GM19023 (cell line): ENCODE results near the gene COL20A1.
"Not testable (repeated sequence)": the region's sequence is repeated elsewhere in the genome, so short reads cannot be mapped to it uniquely, and the experiment has no call there.

Experiments used
- ATAC-seq: cut with Tn5 transposase; IDR thresholded peaks from one replicate; pipeline ENCODE4 v1.9.1; 2021; ENCODE audit warnings: mild to moderate bottlenecking, moderate library complexity; ENCODE audit not compliant: unreplicated experiment

The COL20A1 gene

GRCh38 chr20:63330084-63330760, 37.2 kb downstream of the COL20A1 start:
- ATAC-seq = no peak

- ATAC-seq = no peak
Measured at GRCh38 chr20:63330940-63331339, 38.0 kb downstream of the COL20A1 start.

- ATAC-seq = no peak
Measured at GRCh38 chr20:63331741-63332400, 38.9 kb downstream of the COL20A1 start.

DNA sequence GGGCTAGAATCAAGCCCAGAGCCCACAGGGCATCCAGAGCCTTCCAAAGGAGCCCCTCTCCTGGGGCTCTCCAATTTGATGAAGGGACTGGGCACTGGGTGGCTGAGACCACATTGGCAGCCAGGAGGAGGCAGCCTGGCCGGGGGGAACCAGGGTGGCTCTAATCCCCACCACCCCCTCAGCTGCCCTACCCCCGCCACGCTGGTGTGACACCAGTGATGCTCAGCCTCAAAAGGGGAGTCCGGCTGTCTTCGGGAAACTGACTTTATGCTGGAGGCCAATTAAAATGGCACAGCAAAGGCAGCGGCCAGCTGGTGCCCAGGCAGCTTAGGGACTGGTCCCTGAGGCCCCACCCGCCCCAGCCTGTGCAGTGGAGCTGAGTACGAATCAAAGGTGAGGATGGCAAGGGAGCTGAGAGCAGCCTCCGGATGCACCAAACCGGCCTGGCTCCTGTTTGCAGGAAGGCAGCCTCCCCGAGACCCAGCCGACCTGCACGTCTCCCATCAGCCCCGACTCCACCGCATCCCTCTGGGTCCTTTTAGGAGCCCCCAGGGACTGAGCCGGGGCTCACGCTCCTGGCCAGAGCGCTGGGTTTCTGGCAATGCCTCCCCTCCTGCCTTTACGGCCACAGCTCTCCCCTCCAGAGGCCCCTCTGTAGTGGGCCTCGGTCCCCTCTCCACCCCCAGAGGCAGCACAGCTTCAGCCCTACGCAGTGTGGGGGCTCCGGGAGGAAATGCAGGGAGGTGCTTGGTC, 39.7 kb downstream of the COL20A1 start:
- no peak for ATAC-seq

DNA sequence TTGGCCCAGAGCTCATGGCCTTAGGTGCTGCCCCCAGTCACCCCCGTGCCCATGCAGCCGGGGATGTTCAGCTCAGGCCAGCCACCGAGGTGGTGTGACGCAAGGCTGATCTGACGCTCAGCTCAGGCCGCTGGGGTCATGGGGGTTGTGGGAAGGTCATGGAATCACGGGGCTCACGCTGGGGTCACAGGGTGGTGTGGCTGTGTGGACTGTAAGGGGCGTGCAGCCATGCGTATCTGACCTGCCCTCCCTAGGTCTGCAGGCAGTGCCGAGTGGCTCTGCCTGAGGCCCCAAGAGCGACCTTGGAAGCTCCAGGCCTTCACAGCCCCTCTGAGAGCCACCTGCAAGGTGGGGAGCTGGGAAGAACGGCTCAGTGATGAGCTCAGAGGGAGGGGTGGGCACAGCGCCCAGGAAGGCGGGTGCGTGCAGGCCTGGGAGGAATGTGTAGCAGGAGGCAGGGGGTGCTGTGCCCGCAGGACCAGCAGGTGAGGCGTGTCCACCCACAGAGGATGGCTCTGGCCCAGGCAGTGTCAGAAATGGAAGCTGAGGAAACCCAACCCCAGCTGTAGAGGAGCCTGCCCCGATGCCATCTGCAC, 40.4 kb downstream of the COL20A1 start:
- no peak for ATAC-seq

GRCh38 chr20:63334356-63334755, 41.4 kb downstream of the COL20A1 start:
- ATAC-seq = no peak

DNA sequence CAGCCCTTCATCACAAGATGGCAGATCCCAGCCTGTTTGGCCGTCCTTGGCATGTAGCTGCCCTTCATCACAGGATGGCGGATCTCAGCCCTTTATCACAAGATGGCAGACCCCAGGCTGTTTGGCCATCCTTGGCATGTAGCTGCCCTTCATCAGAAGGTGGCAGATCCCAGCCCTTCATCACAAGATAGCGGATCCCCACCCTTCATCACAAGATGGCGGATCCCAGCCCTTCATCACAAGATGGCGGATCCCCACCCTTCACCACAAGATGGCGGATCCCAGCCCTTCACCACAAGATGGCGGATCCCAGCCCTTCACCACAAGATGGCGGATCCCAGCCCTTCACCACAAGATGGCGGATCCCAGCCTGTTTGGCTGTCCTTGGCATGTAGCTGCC, 42.1 kb downstream of the COL20A1 start:
- not testable (repeated sequence) for ATAC-seq

DNA sequence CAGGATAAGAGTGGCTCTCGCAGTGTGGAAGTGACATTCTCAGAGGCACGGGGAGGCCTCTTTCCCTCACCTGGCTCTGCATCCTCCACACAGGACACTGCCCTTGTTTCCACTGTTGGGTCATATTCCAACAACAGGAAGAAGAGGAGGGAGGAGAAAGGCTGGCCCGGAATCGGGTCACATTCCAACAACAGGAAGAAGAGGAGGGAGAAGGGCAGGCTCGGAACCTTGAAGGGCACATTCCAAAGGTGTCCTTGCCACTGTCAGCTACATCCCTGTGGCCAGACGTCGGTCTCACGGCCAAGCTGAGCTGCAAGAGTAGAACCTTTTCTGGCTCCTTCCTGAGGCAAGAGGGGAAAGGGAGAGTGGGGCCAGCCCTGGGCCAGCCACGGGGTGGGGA, 42.7 kb downstream of the COL20A1 start:
- ATAC-seq = no peak

DNA sequence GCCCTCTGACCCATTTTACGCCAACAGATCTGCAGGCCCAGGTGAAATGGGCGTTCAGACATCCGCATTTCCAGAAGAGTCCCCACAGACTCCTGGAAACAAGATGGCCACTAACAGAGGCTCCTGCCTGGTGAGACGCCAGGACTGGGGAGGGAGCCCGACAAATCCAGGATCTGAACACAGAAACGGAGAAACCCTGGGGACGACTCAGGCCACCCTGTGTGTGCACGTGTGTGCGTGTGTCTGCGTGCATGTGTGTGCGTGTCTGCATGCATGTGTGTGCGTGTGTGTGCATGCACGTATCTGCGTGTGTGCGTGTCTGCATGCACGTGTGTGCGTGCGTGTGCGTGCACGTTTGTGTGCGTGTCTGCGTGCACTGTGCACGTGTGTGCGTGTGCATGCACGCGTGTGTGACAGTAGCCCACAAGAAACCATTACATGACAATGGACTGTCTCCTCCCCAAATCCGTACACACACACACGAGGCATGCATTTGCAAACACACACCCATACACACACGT, 43.3 kb downstream of the COL20A1 start:
- no peak for ATAC-seq

DNA sequence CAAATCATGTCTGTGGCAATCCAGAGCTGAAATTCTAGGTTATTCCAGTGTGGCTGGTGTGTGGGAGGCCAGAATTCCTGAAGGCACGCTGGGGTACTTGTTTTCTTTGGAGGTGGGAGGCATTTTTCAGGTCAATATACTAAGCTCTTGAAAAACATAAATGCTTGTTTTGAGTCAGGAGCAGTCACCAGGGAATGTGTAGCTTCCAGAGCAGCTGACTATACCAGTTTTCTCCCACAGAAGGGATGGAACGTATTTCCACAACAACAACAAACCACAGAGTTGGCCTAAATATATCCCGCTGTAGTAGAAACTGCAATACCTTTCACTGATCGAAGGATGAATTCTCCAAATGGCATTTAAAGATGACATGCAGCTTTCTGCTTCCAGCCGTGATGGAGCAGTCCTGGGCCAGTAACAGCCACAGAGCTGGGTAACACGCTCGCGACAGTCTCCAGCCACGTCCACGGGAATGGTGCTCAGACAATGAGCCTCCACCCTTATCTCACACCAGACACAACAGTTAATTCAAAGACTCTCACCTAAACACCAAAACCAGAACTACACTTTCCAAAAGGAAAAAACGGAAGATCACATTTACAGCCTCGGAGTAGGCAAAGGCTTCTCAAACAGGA, 44.9 kb downstream of the COL20A1 start:
- ATAC-seq = no peak

- not testable (repeated sequence) for ATAC-seq
Measured at GRCh38 chr20:63339154-63340094, 46.4 kb downstream of the COL20A1 start.

DNA sequence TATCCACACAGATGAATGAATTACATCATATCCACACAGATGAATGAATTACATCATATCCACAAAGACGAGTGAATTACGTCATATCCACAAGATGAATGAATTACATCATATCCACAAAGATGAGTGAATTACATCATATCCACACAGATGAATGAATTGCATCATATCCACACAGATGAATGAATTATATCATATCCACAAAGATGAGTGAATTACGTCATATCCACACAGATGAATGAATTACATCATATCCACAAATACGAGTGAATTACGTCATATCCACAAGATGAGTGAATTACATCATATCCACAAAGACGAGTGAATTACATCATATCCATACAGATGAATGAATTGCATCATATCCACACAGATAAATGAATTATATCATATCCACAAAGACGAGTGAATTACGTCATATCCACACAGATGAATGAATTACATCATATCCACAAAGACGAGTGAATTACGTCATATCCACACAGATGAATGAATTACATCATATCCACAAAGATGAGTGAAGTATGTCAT, 47.2 kb downstream of the COL20A1 start:
- ATAC-seq = not testable (repeated sequence)

DNA sequence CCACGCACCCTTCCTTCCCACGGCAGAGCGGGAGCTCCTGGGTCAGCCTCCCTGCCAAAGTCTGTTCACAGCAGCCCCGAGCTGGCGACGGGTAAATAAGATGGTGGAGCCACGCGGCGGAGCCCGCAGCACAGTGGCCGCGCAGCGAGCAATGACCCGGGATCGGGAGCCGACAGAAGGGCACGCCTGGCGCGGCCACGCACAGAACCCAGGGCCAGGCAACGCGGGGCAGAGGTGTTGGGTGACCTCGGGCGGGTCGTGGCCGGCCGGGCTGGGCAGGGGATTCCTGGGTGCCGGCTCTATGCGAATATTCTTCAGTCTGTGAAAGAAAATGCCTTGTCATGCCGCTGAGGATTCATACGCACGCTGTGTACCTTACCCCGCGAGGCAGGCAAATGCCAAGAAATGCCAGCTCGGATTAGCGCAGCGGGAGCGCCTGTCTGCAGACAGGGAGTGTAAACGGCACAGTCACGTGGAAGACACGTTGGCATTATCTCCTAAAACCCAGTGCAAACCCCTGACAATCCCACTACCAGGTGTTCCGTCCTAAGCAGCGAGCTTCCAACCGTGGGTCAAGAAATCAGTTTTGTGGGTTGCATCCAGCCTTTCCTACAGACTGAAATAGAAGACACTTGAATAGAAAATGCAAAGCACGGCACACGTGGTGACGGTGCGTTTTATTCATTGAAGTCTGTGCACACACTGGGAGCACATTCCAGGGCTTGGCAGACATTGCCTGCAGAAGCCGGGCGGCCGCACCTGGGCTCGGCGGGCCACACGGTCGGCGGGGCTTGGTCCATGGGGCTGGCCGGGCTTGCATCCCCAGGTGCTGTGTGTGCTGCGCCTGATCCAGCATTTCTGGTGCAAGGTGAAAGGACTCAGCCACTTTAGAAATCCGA, 49.8 kb downstream of the COL20A1 start:
- no peak for ATAC-seq

DNA sequence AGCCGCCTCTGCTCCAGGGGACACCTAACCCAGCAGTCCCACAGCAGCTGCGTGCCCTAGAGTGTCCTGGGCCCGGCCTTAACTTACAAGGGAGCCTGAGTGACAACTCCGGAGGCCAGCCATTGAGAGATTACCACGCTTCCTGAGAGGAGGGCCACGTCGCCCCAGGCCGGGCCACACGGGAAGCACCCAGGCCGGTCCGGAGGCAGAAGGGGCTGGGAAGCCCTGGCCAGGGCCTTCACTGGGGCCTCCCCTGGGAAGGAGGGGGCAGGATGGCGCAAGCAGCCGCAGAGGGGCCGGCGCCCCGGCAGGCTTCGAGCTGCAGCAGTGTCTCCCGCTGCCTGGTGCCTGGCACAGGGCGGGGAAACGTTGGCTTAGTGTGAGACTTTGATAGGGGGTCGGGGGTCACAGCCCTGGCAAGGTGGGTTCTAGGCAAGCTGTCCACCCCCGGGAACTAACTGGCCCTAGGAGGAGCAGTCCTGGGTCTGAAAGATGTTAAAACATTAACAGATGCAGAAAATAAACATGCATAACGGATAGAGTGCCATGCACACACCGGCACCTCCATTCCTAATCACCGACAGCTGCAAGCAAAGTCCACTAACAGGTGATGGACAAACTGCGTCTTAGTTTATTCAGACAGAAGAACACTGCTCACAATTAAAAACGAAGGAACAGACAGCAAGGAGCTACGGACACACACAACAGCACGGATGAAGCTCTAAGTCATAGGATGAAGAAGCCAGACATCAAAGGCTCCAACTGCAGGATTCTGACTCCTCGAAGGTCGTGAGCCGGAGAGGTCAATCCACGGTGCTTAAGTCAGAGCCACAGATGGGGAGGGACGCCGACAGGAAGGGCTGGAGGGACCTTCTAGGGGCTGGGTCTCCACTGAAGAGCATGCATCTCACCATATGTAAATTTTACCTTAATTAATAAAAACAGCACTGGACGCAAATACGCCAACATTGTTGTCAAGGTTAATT, 50.8 kb downstream of the COL20A1 start:
- no peak for ATAC-seq

DNA sequence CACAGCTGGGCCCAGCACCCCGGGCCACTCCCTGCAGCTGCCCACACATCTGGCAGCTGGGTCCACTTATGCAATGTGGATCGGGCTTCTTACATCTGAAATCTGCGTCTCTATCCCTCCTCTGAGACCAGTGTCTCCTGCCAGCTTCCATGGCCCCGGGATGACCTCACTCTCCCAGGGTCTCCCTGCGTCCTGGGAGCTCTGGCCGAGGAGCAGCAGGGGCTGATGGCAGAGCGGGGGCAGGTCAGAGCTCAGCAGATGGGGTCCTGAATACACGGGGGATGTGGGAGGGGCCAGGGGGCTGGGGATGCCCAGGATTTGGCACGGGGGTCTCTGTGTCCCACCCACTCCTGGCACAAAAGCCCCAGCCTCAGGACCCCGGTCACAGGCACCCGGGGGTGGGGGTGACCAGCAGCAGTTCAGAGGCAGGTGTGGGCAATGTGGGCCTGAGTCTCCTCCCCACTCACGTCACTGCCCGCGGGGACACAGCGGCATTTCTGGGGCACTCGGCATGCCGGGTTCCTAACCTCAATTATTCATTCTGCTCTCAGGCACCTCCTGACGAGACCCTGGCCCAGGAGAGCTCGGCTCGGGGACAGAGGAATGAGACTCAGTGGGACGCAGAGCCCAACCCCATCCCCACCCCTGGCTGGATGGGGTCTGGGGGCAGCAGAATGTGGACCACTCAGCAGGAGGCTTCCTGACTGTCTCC, 51.8 kb downstream of the COL20A1 start:
- no peak for ATAC-seq

DNA sequence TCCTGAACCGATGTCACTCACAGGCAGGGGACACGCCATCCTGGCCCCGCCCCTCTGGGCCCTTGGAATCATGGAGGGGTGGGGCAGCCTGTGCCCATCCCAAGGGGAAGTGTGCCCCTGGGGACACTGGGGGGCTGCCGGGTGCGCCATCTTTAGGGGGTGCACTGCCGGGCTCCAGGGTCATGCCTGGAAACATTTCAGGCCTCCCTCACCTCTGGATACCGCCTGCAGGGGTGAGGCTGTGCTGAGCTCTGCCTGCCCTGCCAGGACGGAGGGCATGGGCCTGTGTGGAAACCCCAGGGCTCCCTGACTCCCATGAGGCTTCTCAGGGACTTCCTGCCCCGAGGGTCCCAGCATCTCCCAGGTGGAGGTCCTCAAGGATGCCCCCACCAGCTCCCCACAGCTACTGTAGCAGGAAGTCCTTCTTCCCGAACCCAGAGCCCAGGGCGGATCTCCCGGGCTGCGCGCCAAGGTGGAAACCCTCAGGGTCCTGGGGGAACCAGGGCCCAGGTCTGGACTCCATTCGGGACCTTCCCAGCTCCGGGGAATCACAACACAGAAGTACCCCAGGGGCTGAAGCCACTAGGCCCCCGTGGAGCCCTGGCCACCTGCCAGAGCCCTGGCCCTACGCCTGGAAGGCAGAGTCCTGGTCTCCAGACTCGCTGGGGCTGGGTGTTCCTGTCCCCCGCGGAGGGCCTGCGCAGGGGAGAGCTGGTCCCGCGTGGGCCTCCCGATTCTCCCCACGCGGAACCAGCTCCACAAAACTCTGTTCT, 52.5 kb downstream of the COL20A1 start:
- ATAC-seq = no peak
